HepG2 (cell line): Measurements from ENCODE around the gene TUBA8. TPM values are rescaled to one million over a fixed set of nuclear protein-coding genes. Genes with fewer than 3 reads are reported as not detected.

Experiments
- AGO1 ChIP-seq: fragments of 200-400 bp; formaldehyde crosslinking; IDR thresholded peaks from 2 replicates; pipeline ENCODE4 v1.6.1; 2017; ENCODE audit warnings: mild to moderate bottlenecking, low read depth, low read length, moderate library complexity; ENCODE audit not compliant: poor library complexity, severe bottlenecking
- ARID2 ChIP-seq: sonication (generic); formaldehyde crosslinking; IDR thresholded peaks from 2 replicates; pipeline ENCODE4 v1.8.1; 2022; ENCODE audit warnings: mild to moderate bottlenecking, missing genetic modification reagents, borderline replicate concordance
- E2F2 ChIP-seq: sonication (generic); formaldehyde crosslinking; IDR thresholded peaks from 2 replicates; pipeline ENCODE4 v1.4.0; 2020; ENCODE audit warnings: missing genetic modification reagents, borderline replicate concordance
- EP300 ChIP-seq, 3 experiments: sonication (generic) in 1 of 3; formaldehyde crosslinking in 1 of 3; IDR thresholded peaks; 2 replicates each; pipeline versions ENCODE4 v1.5.1 to v1.6.1; 2011 to 2020; ENCODE audit warnings: low read depth in 2 of 3, low read length in 2 of 3, borderline replicate concordance in 1 of 3, improper control_type of control experiment in 1 of 3, mild to moderate bottlenecking in 1 of 3, missing genetic modification reagents in 1 of 3, moderate library complexity in 1 of 3
- ESRRA ChIP-seq: sonication (generic); formaldehyde crosslinking; IDR thresholded peaks from 2 replicates; pipeline ENCODE4 v1.5.1; 2020; ENCODE audit warnings: mild to moderate bottlenecking, low read depth, missing genetic modification reagents
- HHEX ChIP-seq: IDR thresholded peaks from 2 replicates; pipeline ENCODE4 v1.6.1; 2016; ENCODE audit warnings: control low read depth
- HIC2 ChIP-seq: sonication (generic); formaldehyde crosslinking; IDR thresholded peaks from 2 replicates; pipeline ENCODE4 v1.9.0; 2022; ENCODE audit warnings: low read depth, missing genetic modification reagents
- IRF1 ChIP-seq: sonication (generic); formaldehyde crosslinking; IDR thresholded peaks from 2 replicates; pipeline ENCODE4 v1.4.0; 2020; ENCODE audit warnings: low read depth, mild to moderate bottlenecking, missing genetic modification reagents
- MBD4 ChIP-seq: IDR thresholded peaks from 2 replicates; pipeline ENCODE4 v1.6.1; 2012; ENCODE audit warnings: low read length, inconsistent platforms, borderline replicate concordance
- NR2F6 ChIP-seq, 2 experiments: IDR thresholded peaks; 2 replicates each; pipeline ENCODE4 v1.6.1; 2016; ENCODE audit warnings: antibody characterized with exemption in 1 of 2, mild to moderate bottlenecking in 1 of 2
- PPARG ChIP-seq: conservative IDR thresholded peaks from 2 replicates; pipeline ENCODE4 v1.6.1; 2016; ENCODE audit warnings: missing biosample characterization, missing genetic modification reagents
- RCOR2 ChIP-seq: IDR thresholded peaks from 2 replicates; pipeline ENCODE4 v1.6.1; 2016; ENCODE audit warnings: missing biosample characterization, missing genetic modification reagents
- REPIN1 ChIP-seq: sonication (generic); formaldehyde crosslinking; IDR thresholded peaks from 2 replicates; pipeline ENCODE4 v1.8.0; 2022; ENCODE audit warnings: missing genetic modification reagents, low read depth, mild to moderate bottlenecking, borderline replicate concordance
- SIX4 ChIP-seq: sonication (generic); formaldehyde crosslinking; IDR thresholded peaks from 2 replicates; pipeline ENCODE4 v1.4.0; 2020; ENCODE audit warnings: missing genetic modification reagents
- SMARCE1 ChIP-seq: fragments of 450-650 bp; IDR thresholded peaks from 2 replicates; pipeline ENCODE4 v1.6.1; 2017; ENCODE audit warnings: borderline replicate concordance
- SP140L ChIP-seq: sonication (generic); formaldehyde crosslinking; IDR thresholded peaks from 2 replicates; pipeline ENCODE4 v1.4.0; 2020; ENCODE audit warnings: missing genetic modification reagents, borderline replicate concordance
- SRY ChIP-seq: sonication (generic); formaldehyde crosslinking; IDR thresholded peaks from 2 replicates; pipeline ENCODE4 v1.8.0; 2022; ENCODE audit warnings: mild to moderate bottlenecking, missing genetic modification reagents
- TEAD3 ChIP-seq: optimal IDR thresholded peaks from 2 replicates; pipeline ENCODE3; 2016; ENCODE audit warnings: borderline replicate concordance
- ZKSCAN8 ChIP-seq: IDR thresholded peaks from 2 replicates; pipeline ENCODE4 v1.6.1; 2016; ENCODE audit warnings: borderline replicate concordance, missing genetic modification reagents, missing compliant biosample characterization
- ZNF251 ChIP-seq: sonication (generic); formaldehyde crosslinking; IDR thresholded peaks from 2 replicates; pipeline ENCODE4 v1.9.0; 2021; ENCODE audit warnings: mild to moderate bottlenecking, missing genetic modification reagents
- ZNF317 ChIP-seq: sonication (generic); formaldehyde crosslinking; IDR thresholded peaks from 2 replicates; pipeline ENCODE4 v1.5.0; 2020; ENCODE audit warnings: mild to moderate bottlenecking, missing genetic modification reagents
- ZNF326 ChIP-seq: sonication (generic); formaldehyde crosslinking; IDR thresholded peaks from 2 replicates; pipeline ENCODE4 v1.4.0; 2020; ENCODE audit warnings: missing genetic modification reagents, borderline replicate concordance
- ZNF496 ChIP-seq: sonication (generic); formaldehyde crosslinking; IDR thresholded peaks from 2 replicates; pipeline ENCODE4 v1.8.1; 2023; ENCODE audit warnings: mild to moderate bottlenecking, moderate library complexity, missing genetic modification reagents; ENCODE audit not compliant: insufficient replicate concordance
- ZNF580 ChIP-seq: IDR thresholded peaks from 2 replicates; pipeline ENCODE4 v1.6.1; 2016; ENCODE audit warnings: low read depth, borderline replicate concordance
- ZNF670 ChIP-seq: sonication (generic); formaldehyde crosslinking; IDR thresholded peaks from 2 replicates; pipeline ENCODE4 v1.8.0; 2022; ENCODE audit warnings: mild to moderate bottlenecking, missing genetic modification reagents, borderline replicate concordance
- ZNF776 ChIP-seq: sonication (generic); formaldehyde crosslinking; IDR thresholded peaks from 2 replicates; pipeline ENCODE4 v1.4.0; 2020; ENCODE audit warnings: mild to moderate bottlenecking, missing genetic modification reagents
- ZNF782 ChIP-seq: sonication (generic); formaldehyde crosslinking; IDR thresholded peaks from 2 replicates; pipeline ENCODE4 v1.4.0; 2020; ENCODE audit warnings: missing genetic modification reagents, mild to moderate bottlenecking, borderline replicate concordance
- polyA plus RNA-seq, 8 experiments: library from polyadenylated mRNA; depleted of rRNA in 3 of 8; stranded (reverse) in 7 of 8; unstranded in 1 of 8; fragments of >200 nt; fragmentation: Illumina TruSeq in 4 of 8; extraction: Trizol in 4 of 8; gene quantifications; 2 replicates each; pipeline versions ENCODE4 v1.2.1 to v1.2.3, GENCODE V29; 2011 to 2016; ENCODE audit warnings: low read depth in 4 of 8, missing spikeins in 1 of 8, mixed read lengths in 1 of 8; ENCODE audit not compliant: insufficient read depth in 1 of 8
- total RNA-seq, 5 experiments: library from RNA; depleted of rRNA; stranded (reverse); fragments of >200 nt; fragmentation: Illumina TruSeq; extraction: Trizol; gene quantifications; 2 replicates each; pipeline ENCODE4 v1.2.3, GENCODE V29; 2016; ENCODE audit warnings: low read depth in 1 of 5

Gene TUBA8
- total and polyA plus RNA-seq, 2 of the 13 experiments (the other 11 are each of a cell fraction or from before 2014, with no cell fraction given): 0.35 to 0.69 TPM

GRCh38 chr22:18075720-18076497 is 34.7 kb upstream of the TUBA8 start (continued):
- TF ChIP-seq HHEX (CRISPR knock-in tag) (no peak), ZNF670 (CRISPR knock-in tag) (no peak), ZKSCAN8 (CRISPR knock-in tag) (no peak), ARID2 (CRISPR knock-in tag) (no peak), SP140L (CRISPR knock-in tag) (no peak), ZNF326 (CRISPR knock-in tag) (no peak), SIX4 (CRISPR knock-in tag) (no peak), ESRRA (CRISPR knock-in tag) (no peak), REPIN1 (CRISPR knock-in tag) (0 out of 2 replicates have a peak, but pooled peaks have one; percentile 46), SRY (CRISPR knock-in tag) (no peak), ZNF251 (CRISPR knock-in tag) (no peak), TEAD3 (CRISPR knock-in tag) (no peak), EP300 (IDR thresholded peaks at IDR 0.05; ENCODE audit: low read depth in 2 of 2, low read length in 2 of 2) (no peak), EP300 (CRISPR knock-in tag; IDR thresholded peaks at IDR 0.05; ENCODE audit: borderline replicate concordance) (no peak), ZNF776 (no peak), MBD4 (no peak), NR2F6 (IDR thresholded peaks at IDR 0.05) (no peak), NR2F6 (CRISPR knock-in tag; IDR thresholded peaks at IDR 0.05) (peak; percentile 27; the same call in 1 of the 2 replicates), E2F2 (CRISPR knock-in tag) (no peak), HIC2 (no peak), ZNF317 (CRISPR knock-in tag) (no peak), IRF1 (CRISPR knock-in tag) (no peak), ZNF496 (CRISPR knock-in tag) (no peak), ZNF580 (CRISPR knock-in tag) (no peak), ZNF782 (CRISPR knock-in tag) (no peak; the same call in 1 of the 2 replicates), AGO1 (no peak), PPARG (CRISPR knock-in tag) (no peak), SMARCE1 (no peak), RCOR2 (CRISPR knock-in tag) (no peak)
